ENCODE data around the gene NKX2-4.

GRCh38 chr20:21388566-21388965 lies 8.8 kb downstream of the NKX2-4 start:
- TF ChIP-seq CTCF (IDR thresholded peaks at IDR 0.05): no peak
- TF ChIP-seq POLR2A (IDR thresholded peaks at IDR 0.05): no peak
